Heart right ventricle (tissue), 16 donors: Measurements from ENCODE around the gene QSOX1. TPM values are rescaled to one million over a fixed set of nuclear protein-coding genes. Genes with fewer than 3 reads are reported as not detected.

Experiments used
- ATAC-seq, 8 donors: fragments of 200-7000 bp; cut with Tn5 transposase; one replicate each; pipeline ENCODE4 v1.9.1; 2020; ENCODE audit warnings: mild to moderate bottlenecking in 8 of 8, moderate library complexity in 8 of 8, moderate number of reproducible peaks in 1 of 8
- DNase-seq, 2 donors: peaks; one replicate each; pipeline ENCODE4 v3.0.0-alpha.2; 2020
- H3K27ac ChIP-seq, 10 donors: fragments of 200-600 bp; sonication (generic) in 2 of 10; one replicate each; pipeline versions ENCODE4 v1.5.0 to v1.8.0; 2020 to 2022; ENCODE audit warnings: mild to moderate bottlenecking in 3 of 10
- H3K27me3 ChIP-seq, 7 donors: fragments of 200-600 bp; one replicate each; pipeline ENCODE4 v1.8.0; 2021 to 2022; ENCODE audit warnings: mild to moderate bottlenecking in 2 of 7
- H3K36me3 ChIP-seq, 9 donors: fragments of 200-600 bp; sonication (generic) in 1 of 9; one replicate each; pipeline versions ENCODE4 v1.5.0 to v1.8.0; 2020 to 2022; ENCODE audit warnings: mild to moderate bottlenecking in 2 of 9
- H3K4me1 ChIP-seq, 9 donors: fragments of 200-600 bp; sonication (generic) in 1 of 9; one replicate each; pipeline versions ENCODE4 v1.5.0 to v1.8.0; 2020 to 2022; ENCODE audit warnings: mild to moderate bottlenecking in 4 of 9
- H3K4me3 ChIP-seq, 10 donors: fragments of 200-600 bp; sonication (generic) in 2 of 10; one replicate each; pipeline versions ENCODE4 v1.5.0 to v1.8.0; 2020 to 2022; ENCODE audit warnings: mild to moderate bottlenecking in 7 of 10, moderate library complexity in 2 of 10
- H3K9me3 ChIP-seq, 11 donors: fragments of 200-600 bp in 10 of 11; sonication (generic) in 2 of 11; one replicate each; pipeline versions ENCODE4 v1.5.0 to v1.8.0; 2013 to 2022; ENCODE audit warnings: mild to moderate bottlenecking in 2 of 11, control low read depth in 1 of 11, moderate library complexity in 1 of 11
- CTCF ChIP-seq, 9 donors: fragments of 200-600 bp; sonication (generic) in 2 of 9; IDR thresholded peaks; one replicate each; pipeline versions ENCODE4 v1.5.0 to v1.8.0; 2021 to 2022; ENCODE audit warnings: antibody characterized with exemption in 9 of 9, mild to moderate bottlenecking in 5 of 9, moderate library complexity in 1 of 9
- WGBS, 2 donors: extraction: QIAGEN DNeasy Blood & Tissue Kit; methylation state at CpG; one replicate each; pipeline ENCODE4 v1.1.7; 2013; ENCODE audit warnings: inconsistent platforms in 1 of 2; 5-methylcytosine and 5-hydroxymethylcytosine counted together
- intact Hi-C, 10 donors: fragments of 100-400 bp; cut with DNase I; formaldehyde crosslinking; loops; one replicate each; pipeline versions ENCODE4 v1.11.1 to v1.14.2; 2022
- polyA plus RNA-seq, 2 donors: library from polyadenylated mRNA; stranded (reverse); fragments of 200-250 nt; gene quantifications; one replicate each; pipeline ENCODE4 v1.2.3, GENCODE V29; 2013
- total RNA-seq, 10 donors: library from RNA; stranded (reverse); fragmentation: NEBNext Ultra II Directional in 3 of 10; extraction: Animal tissue kit (Norgen Biotek cat#: 25700) in 3 of 10; gene quantifications; one replicate each; pipeline versions ENCODE4 v1.2.1 to v1.2.4, GENCODE V29; 2021 to 2023
- donor health status: Arrhythmogenic right ventricular cardiomyopathy.
- donor health status: ischemic (EF 13 %, LVEDD 7.1; RV severe dilation, severe dysfunction).
- donor health status: healthy with polysubstance abuse.
- donor health status: DM: no; HTN: yes; CAD: no.
- donor health status: DM: no; HTN: no; CAD: no.
- donor health status: ischemic (EF 25% LVEDD 6.9; RV normal size, moderate dysfunction).
- donor health status: ischemic (EF 25% LVEDD 5.7; RV mildly dilated, moderate dysfunction).
- donor health status: healthy.
- donor health status: DM: yes; HTN: yes; CAD: no.
- donor health status: Ischemic cardiomyopathy.
- donor health status: ischemic (EF 35%, LVEDD 5.7; RV mildly dilated, moderate dysfunction).
- donor health status: nonischemic (EF 11% LVEDD 7.7; RV severe dilation, severe dysfunction).
- donor health status: DM: yes; HTN: yes; CAD: no.
- donor health status: PGD.
- donor health status: ischemic (EF 29% LVEDD 5.4; RV normal size, mild dysfunction).
- donor health status: nonischemic (EF 23%, LVEDD 6.1; RV moderate dilation, normal function).

Gene QSOX1
- total and polyA plus RNA-seq, 12 donors, result 43.5 to 198 (median 84.6) TPM

- intact Hi-C loops, result no loop called here
Observed at GRCh38 chr1:180236698-180237509, 82.2 kb downstream of the QSOX1 start.

GRCh38 chr1:180237869-180238476 lies 83.3 kb downstream of the QSOX1 start:
- TF ChIP-seq CTCF (IDR thresholded peaks at IDR 0.05), result no peak
- Histone ChIP-seq H3K9me3 (no peaks in the 10 kb centered on the region), H3K27ac (no peak overlapping the region), H3K4me1 (peaks cover 9 to 34% (median 31%) of the 10 kb centered on the region in 9 donors), H3K36me3 (no peaks in the 10 kb centered on the region), H3K27me3 (peaks cover 42 to 100% (median 100%) of the 10 kb centered on the region in 7 donors), H3K4me3 (no peak overlapping the region)
- ATAC-seq (no peak), DNase-seq (no peak)
- 12 to 20% methylated on average over 7 of the region's 7 CpGs for WGBS, 2 donors
- intact Hi-C loops, result no loop called here

More at GRCh38 chr1:180236698-180237509, 82.2 kb downstream of the QSOX1 start:
- Histone ChIP-seq H3K9me3 (no peaks in the 10 kb centered on the region), H3K4me1 (peaks cover 9 to 41% (median 32%) of the 10 kb centered on the region in 9 donors), H3K27ac (no peak overlapping the region), H3K4me3 (no peak overlapping the region), H3K36me3 (no peaks in the 10 kb centered on the region), H3K27me3 (peaks cover 52 to 100% (median 100%) of the 10 kb centered on the region in 7 donors)
- 5 to 8% methylated on average over 16 of the region's 16 CpGs for WGBS, 2 donors
- DNase-seq (no peak), ATAC-seq (no peak)
- no peak for TF ChIP-seq CTCF (IDR thresholded peaks at IDR 0.05)

GRCh38 chr1:180238675-180239074 lies 84.0 kb downstream of the QSOX1 start:
- intact Hi-C loops, result no loop called here
- ATAC-seq, result no peak
- H3K27ac ChIP-seq, result no peak overlapping the region

More at GRCh38 chr1:180238675-180239074, 84.0 kb downstream of the QSOX1 start:
- WGBS, 2 donors, result 15 to 17% methylated on average over 7 of the region's 7 CpGs
- Histone ChIP-seq H3K9me3 (no peaks in the 10 kb centered on the region), H3K36me3 (no peaks in the 10 kb centered on the region), H3K27me3 (peaks cover 36 to 100% (median 100%) of the 10 kb centered on the region in 7 donors), H3K4me3 (no peak overlapping the region), H3K4me1 (peaks cover 9 to 27% (median 24%) of the 10 kb centered on the region in 9 donors)
- DNase-seq, result no peak
- no peak for TF ChIP-seq CTCF (IDR thresholded peaks at IDR 0.05)
